Activated effector memory CD4-positive, alpha-beta T cell treated with anti-CD3 and anti-CD28 coated beads, Interleukin-2, amount 50 U/mL, for 16 hours (primary cell): ENCODE measurements around the gene LRRC10.

ENCODE experiments used
- DNase-seq: peaks from one replicate; pipeline ENCODE4 v3.0.0-alpha.2; 2020

LRRC10 gene

DNA sequence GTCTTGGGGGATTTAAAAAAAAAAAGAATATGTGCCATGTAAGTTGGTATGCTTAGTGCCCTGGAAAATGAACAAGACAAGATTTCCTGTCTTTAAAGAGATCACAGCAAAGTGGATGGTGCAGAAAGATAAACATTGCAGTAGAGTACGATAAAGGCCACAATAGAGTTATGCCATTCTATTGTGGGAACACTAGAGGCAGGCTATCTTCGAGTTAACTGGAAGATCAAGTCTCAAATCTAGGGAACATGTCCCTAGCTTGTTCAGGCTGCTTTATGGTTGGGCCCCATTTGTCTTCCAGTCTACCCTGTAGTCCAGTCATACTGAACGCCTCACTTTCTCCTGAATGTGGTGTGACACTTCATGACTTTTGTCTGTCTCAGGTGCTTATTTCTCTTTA is 44.1 kb downstream of the LRRC10 start:
- no peak for DNase-seq

DNA sequence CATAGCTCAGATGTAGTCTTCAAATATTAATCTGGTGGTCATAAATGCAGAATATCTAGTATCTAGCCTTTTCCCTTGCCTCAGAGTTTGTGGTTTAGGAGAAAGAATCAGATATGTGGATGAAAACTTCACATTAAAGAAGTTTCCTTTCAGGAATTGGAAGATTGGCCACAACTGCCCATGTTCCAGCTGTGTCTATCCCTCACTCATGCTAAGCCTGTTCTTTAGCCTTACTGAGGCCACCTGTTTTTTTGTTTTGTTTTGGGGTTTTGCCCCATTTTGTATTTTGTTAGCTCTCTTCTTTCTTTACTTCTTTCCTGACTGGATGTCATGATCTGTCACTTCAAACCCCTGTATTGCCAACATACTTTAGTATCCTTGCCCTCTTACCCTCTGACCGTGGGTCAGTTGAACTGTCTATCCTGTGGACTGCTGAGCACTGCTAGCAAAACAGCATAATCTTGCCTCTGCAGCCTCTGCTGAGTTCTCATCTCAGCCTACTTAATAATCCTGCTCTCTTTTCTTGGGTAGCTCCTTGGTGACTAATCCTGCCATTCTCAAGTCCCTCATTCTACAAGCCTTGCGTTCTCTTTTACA is 47.4 kb downstream of the LRRC10 start:
- DNase-seq: no peak
